ENCODE measurements around the gene PIK3AP1. TPM values are rescaled to one million over a fixed set of nuclear protein-coding genes. Genes with fewer than 3 reads are reported as not detected.

The PIK3AP1 gene
- 1.5 and 1.7 TPM in 2 replicates for total RNA-seq (2021)
- long read RNA-seq, partial matches to known transcripts: 0 of 1 reads
- long read RNA-seq, other reads (novel, unspliced or antisense): 1 of 1 reads

- Histone ChIP-seq H3K79me2 (ENCODE audit: insufficient read depth, low read length) (no peaks in the 10 kb centered on the region), H2AFZ (ENCODE audit: low read length) (no peak within 1 kb of the TSS), H4K20me1 (ENCODE audit: control insufficient read depth, insufficient read depth, insufficient read length) (no peaks in the 10 kb centered on the region), H3K56ac (ENCODE audit: insufficient read length, low read depth, low read length) (no peak within 1 kb of the TSS), H3K79me1 (ENCODE audit: insufficient read depth, low read depth, low read length, poor library complexity, severe bottlenecking) (no peaks in the 10 kb centered on the region), H2BK12ac (ENCODE audit: insufficient read length, low read depth, low read length) (no peak within 1 kb of the TSS), H3K4me2 (ENCODE audit: insufficient read depth, insufficient read length, low read length) (peak within 1 kb of the TSS; percentile 59), H3K27ac (ENCODE audit: insufficient read length, low read depth, low read length) (no peak within 1 kb of the TSS), H3K4ac (ENCODE audit: low read depth, low read length) (no peak within 1 kb of the TSS), H3K27me3 (ENCODE audit: insufficient read depth, low read length) (no peaks in the 10 kb centered on the region), H3K18ac (ENCODE audit: insufficient read length, low read depth, low read length) (peak within 1 kb of the TSS; percentile 84), H3K14ac (ENCODE audit: insufficient read depth, low read length) (peak within 1 kb of the TSS; percentile 81), H2BK120ac (ENCODE audit: low read depth, low read length, poor library complexity, severe bottlenecking) (no peak within 1 kb of the TSS), H2BK20ac (ENCODE audit: low read depth, low read length, poor library complexity, severe bottlenecking) (no peak within 1 kb of the TSS), H3K9ac (ENCODE audit: extremely low read depth, insufficient read length, low read length) (peak within 1 kb of the TSS; percentile 15), H2AK5ac (ENCODE audit: insufficient read length, low read length) (no peak within 1 kb of the TSS), H2BK15ac (ENCODE audit: low read depth, low read length) (no peak within 1 kb of the TSS), H4K5ac (ENCODE audit: insufficient read length, low read depth, low read length) (no peak within 1 kb of the TSS), H3K23ac (ENCODE audit: insufficient read length, low read depth, low read length) (no peak within 1 kb of the TSS), H4K91ac (ENCODE audit: insufficient read length, low read depth, low read length) (no peak within 1 kb of the TSS), H4K8ac (replicated peaks; ENCODE audit: insufficient read length, low read depth, low read length) (no peak within 1 kb of the TSS), H3K23me2 (ENCODE audit: insufficient read length, low read depth, low read length, poor library complexity, severe bottlenecking) (peaks cover 11% of the 10 kb centered on the region), H3T11ph (ENCODE audit: low read length) (no peak within 1 kb of the TSS), H3K9me3 (ENCODE audit: control insufficient read depth, low read depth, low read length) (no peaks in the 10 kb centered on the region), H3K4me1 (ENCODE audit: insufficient read depth, low read length) (peaks cover 4% of the 10 kb centered on the region; the same call in 1 of the 2 replicates), H2BK5ac (ENCODE audit: insufficient read length, low read length) (no peak within 1 kb of the TSS)
- Mint-ChIP-seq H3K4me1 (peaks cover 14 to 17% of the 10 kb centered on the region in 2 experiments), H3K27me3 (ENCODE audit: low read depth) (peaks cover 15% of the 10 kb centered on the region), H3K36me3 (ENCODE audit: insufficient read depth in 1 of 3, low read depth in 3 of 3) (no peaks in the 10 kb centered on the region; a peak in 1 of 7 replicates), H3K9me3 (no peaks in the 10 kb centered on the region; a peak in 1 of 5 replicates), H3K27ac (peak within 1 kb of the TSS in 1 of 3 experiments; percentile 42; a peak in 2 of 7 replicates), H3K4me3 (peak within 1 kb of the TSS; percentile 86 to 92)
- no peak for TF ChIP-seq CTCF (conservative IDR thresholded peaks at IDR 0.05)
- WGBS (ENCODE audit: extremely low coverage, insufficient read length, low lambda C conversion rate): no CpG with 5 or more reads among the region's 52 CpGs
- DNase-seq: peak; percentile 84
These were observed at the start of gene PIK3AP1 for GRCh38 chr10:96720422-96721206. Gene PIK3AP1 (minus strand): TSS chr10:96720514. CDS start chr10:96720394, 120 bp downstream.

All from H9 (cell line).